Prostate gland (tissue), 2 donors: Measurements from ENCODE around the gene NAA10.

ENCODE experiments used
- POLR2A ChIP-seq: fragments of 450-650 bp; IDR thresholded peaks from one replicate; pipeline ENCODE4 v1.6.1; 2016; ENCODE audit warnings: antibody characterized with exemption, mild to moderate bottlenecking
- POLR2AphosphoS5 ChIP-seq: sonication (generic); formaldehyde crosslinking; IDR thresholded peaks from one replicate; pipeline ENCODE4 v1.6.1; 2017; ENCODE audit warnings: antibody characterized with exemption
- TF ChIP-seq, protein P1 (sequence below), 4 experiments: fragments of 200-600 bp in 2 of 4; fragments of 450-650 bp in 2 of 4; sonication (generic) in 2 of 4; IDR thresholded peaks; 1 replicate in 3 of 4; 2 replicates in 1 of 4; pipeline ENCODE4 v1.5.1; 2016 to 2019; ENCODE audit warnings: antibody characterized with exemption in 4 of 4, mild to moderate bottlenecking in 2 of 4, moderate library complexity in 2 of 4

DNA sequence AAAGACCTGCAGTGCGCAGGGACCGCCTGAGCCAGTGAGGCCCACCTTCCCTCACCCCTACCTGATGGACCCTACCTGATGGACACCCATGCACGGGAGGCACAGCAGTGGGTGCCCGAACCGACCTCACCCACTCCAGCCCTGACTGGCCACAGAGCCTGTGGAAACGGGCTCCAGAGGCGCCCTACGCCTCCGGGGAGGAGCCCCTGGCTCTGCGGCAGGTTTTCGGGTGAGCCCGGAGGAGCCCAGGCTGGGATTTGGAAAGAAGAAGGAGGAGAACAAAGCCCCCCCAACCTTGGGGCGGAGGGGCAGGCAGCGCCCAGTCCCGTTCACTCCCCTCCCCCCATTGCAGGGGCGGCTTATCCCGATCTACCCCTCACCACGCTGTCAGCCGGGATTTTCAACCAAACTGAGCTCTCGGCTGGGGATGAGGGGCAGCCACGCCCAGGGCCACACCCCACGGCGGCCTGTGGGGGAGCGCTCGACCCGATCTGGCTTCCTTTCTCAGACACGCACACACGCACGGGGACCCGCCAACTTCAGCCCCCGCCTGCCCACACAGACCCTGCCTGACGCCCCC is 49.5 kb downstream of the NAA10 start:
- TF ChIP-seq, protein P1, sequence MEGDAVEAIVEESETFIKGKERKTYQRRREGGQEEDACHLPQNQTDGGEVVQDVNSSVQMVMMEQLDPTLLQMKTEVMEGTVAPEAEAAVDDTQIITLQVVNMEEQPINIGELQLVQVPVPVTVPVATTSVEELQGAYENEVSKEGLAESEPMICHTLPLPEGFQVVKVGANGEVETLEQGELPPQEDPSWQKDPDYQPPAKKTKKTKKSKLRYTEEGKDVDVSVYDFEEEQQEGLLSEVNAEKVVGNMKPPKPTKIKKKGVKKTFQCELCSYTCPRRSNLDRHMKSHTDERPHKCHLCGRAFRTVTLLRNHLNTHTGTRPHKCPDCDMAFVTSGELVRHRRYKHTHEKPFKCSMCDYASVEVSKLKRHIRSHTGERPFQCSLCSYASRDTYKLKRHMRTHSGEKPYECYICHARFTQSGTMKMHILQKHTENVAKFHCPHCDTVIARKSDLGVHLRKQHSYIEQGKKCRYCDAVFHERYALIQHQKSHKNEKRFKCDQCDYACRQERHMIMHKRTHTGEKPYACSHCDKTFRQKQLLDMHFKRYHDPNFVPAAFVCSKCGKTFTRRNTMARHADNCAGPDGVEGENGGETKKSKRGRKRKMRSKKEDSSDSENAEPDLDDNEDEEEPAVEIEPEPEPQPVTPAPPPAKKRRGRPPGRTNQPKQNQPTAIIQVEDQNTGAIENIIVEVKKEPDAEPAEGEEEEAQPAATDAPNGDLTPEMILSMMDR (IDR thresholded peaks at IDR 0.05) = no peak
- TF ChIP-seq POLR2AphosphoS5 = no peak
- TF ChIP-seq POLR2A = no peak
